HG03575 (cell line): Measurements from ENCODE around the gene GLRB.
"Not testable (repeated sequence)": the region's sequence is repeated elsewhere in the genome, so short reads cannot be mapped to it uniquely, and the experiment has no call there.

Source experiments
- ATAC-seq: cut with Tn5 transposase; IDR thresholded peaks from one replicate; pipeline ENCODE4 v1.9.1; 2021; ENCODE audit not compliant: unreplicated experiment, insufficient number of reproducible peaks, low FRiP score; ENCODE audit errors: extremely low read depth

The GLRB gene

GRCh38 chr4:157115613-157116335, 39.8 kb downstream of the GLRB start:
- no peak for ATAC-seq

- no peak for ATAC-seq
These were observed 45.5 kb downstream of the GLRB start for GRCh38 chr4:157121401-157121800.

GRCh38 chr4:157127571-157127970, 51.6 kb downstream of the GLRB start:
- ATAC-seq = no peak

GRCh38 chr4:157128395-157128794, 52.4 kb downstream of the GLRB start:
- no peak for ATAC-seq

GRCh38 chr4:157141976-157142375, 66.0 kb downstream of the GLRB start:
- ATAC-seq = no peak

GRCh38 chr4:157143369-157143768, 67.4 kb downstream of the GLRB start:
- no peak for ATAC-seq

- ATAC-seq = no peak
These were observed 75.8 kb downstream of the GLRB start for GRCh38 chr4:157151711-157152110.

- ATAC-seq = no peak
These were observed 90.1 kb downstream of the GLRB start for GRCh38 chr4:157165935-157166610.

GRCh38 chr4:157170321-157170720, 94.4 kb downstream of the GLRB start:
- ATAC-seq = no peak

GRCh38 chr4:157172011-157172410, 96.1 kb downstream of the GLRB start:
- ATAC-seq = no peak

GRCh38 chr4:157180268-157180667, 104.3 kb downstream of the GLRB start:
- not testable (repeated sequence) for ATAC-seq

- no peak for ATAC-seq
These were observed 108.3 kb downstream of the GLRB start for GRCh38 chr4:157184300-157184699.

GRCh38 chr4:157185363-157185762, 109.4 kb downstream of the GLRB start:
- no peak for ATAC-seq

- no peak for ATAC-seq
These were observed 119.4 kb downstream of the GLRB start for GRCh38 chr4:157195374-157195773.

- ATAC-seq = no peak
These were observed 120.1 kb downstream of the GLRB start for GRCh38 chr4:157196046-157196445.

GRCh38 chr4:157204634-157205244, 128.8 kb downstream of the GLRB start:
- no peak for ATAC-seq

- ATAC-seq = no peak
These were observed 141.8 kb downstream of the GLRB start for GRCh38 chr4:157217708-157218107.

GRCh38 chr4:157219711-157220370, 143.9 kb downstream of the GLRB start:
- no peak for ATAC-seq

GRCh38 chr4:157220371-157220881, 144.5 kb downstream of the GLRB start, which contains the start of gene GRIA2:
GRIA2 (plus strand) TSS chr4:157220728; CDS start chr4:157221043, 315 bp downstream.
- ATAC-seq = no peak
